Umbilical cord (tissue), 2 donors: ENCODE measurements around the gene PAWR. TPM values are rescaled to one million over a fixed set of nuclear protein-coding genes. Genes with fewer than 3 reads are reported as not detected.
"Not testable (repeated sequence)": the region's sequence is repeated elsewhere in the genome, so short reads cannot be mapped to it uniquely, and the experiment has no call there.

Source experiments
- DNase-seq: peaks from one replicate; pipeline ENCODE4 v3.0.0-alpha.2; 2015; ENCODE audit warnings: low spot score
- total RNA-seq: library from RNA; depleted of rRNA; stranded (reverse); fragments of >200 nt; gene quantifications from one replicate; pipeline ENCODE4 v1.2.3, GENCODE V29; 2014; ENCODE audit warnings: low replicate concordance; ENCODE audit not compliant: insufficient read depth

Gene PAWR
- total RNA-seq, 1 donor from 2014 or later, result 81.9 TPM

DNA sequence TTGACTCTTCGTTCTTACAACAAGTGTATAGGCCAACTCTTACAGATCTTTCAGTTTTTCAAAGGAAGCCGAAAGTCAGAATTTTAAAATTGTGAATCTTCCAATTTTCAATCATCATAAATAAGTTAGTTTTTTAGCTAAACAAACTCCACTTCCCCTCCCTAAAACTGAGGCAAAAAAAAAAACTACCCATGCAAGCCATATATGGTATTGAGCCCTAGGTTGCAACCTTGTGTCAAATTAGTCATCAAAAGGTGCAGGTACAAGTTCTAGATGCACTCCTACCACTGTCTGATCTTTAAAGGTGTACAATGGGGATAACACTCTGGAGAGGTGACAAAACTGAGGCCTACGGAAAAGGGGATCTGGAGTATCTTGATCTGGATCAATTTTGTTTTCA, 97.9 kb downstream of the PAWR start:
- no peak for DNase-seq

- no peak for DNase-seq
Measured at GRCh38 chr12:79591988-79592387, 98.8 kb downstream of the PAWR start.

DNA sequence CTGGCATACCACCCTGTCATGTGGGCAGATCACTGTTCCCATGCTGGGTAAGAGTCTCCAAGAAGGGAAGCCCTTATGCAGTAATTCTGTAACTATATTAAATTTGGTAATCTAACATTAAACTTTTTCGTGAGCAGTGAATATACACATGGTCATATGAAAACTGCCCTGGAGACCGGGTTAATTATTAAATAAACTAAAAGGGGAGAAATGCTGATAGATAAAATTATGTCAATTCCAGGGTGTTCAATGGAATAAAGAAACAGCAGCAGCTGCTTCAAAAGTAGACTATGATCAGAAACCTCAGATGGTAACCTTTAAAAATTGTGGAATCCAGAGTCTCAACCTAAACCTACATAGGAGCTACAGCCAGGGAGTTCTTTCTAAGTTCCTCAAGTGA, 100.0 kb downstream of the PAWR start:
- no peak for DNase-seq

DNA sequence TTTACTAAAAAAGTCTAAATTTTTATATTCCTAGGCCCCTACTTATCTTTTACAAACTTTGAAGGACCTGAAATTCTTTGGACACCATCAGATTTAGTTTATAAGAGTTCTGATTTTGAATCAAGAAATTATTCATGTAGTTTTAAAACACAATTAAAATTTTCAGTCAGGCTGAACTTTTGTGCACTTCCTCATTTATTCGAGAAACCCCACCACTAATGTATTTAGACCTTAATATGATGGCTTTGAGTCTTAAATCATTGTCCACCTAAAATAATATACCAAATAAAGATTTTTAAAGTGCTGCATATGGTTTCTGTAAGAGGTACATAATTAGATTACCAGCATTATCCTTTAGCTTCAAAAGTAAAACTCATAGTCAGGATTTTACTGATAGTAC, 103.4 kb downstream of the PAWR start:
- no peak for DNase-seq

DNA sequence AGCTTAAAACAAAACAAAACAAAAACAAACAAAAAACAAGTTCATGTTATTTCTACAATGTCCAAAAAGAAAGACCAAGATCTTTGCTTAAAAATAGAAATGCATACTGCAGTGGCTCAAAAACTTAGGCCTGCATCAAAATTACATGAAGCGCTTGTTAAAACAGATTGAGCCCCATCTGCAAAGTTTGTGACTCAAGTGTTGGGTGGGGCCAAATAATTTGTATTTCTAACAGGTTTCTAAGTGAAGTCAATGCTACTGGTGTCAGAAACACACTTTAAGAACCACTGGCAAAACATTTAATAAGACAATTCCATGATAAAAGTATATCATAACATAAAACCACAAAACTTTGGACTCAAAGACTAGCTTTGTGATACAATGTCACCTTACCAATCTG, 105.6 kb downstream of the PAWR start:
- DNase-seq, result no peak

DNA sequence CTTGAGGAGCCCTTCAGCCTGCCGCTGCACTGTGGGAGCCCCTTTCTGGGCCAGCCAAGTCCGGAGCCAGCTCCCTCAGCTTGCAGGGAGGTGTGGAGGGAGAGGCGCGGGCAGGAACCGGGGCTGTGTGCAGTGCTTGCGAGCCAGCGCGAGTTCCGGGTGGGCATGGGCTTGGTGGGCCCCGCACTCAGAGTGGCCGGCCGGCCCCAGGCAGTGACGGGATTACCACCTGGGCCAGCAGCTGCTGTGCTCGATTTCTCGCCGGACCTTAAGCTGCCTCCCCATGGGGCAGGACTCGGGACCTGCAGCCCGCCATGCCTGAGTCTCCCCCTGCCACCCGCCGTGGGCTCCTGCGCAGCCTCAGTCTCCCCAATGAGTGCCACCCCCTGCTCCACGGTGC, 116.9 kb downstream of the PAWR start:
- DNase-seq, result no peak

- no peak for DNase-seq
Measured at GRCh38 chr12:79569679-79570078, 121.1 kb downstream of the PAWR start.

GRCh38 chr12:79567175-79567563, 123.6 kb downstream of the PAWR start:
- DNase-seq, result no peak

GRCh38 chr12:79566452-79567174, 124.2 kb downstream of the PAWR start:
- no peak for DNase-seq

GRCh38 chr12:79564727-79565350, 125.9 kb downstream of the PAWR start:
- not testable (repeated sequence) for DNase-seq

GRCh38 chr12:79563021-79563740, 127.6 kb downstream of the PAWR start:
- DNase-seq, result no peak

GRCh38 chr12:79561401-79562132, 129.2 kb downstream of the PAWR start:
- DNase-seq, result no peak

GRCh38 chr12:79560225-79560889, 130.4 kb downstream of the PAWR start:
- peak; percentile 29 for DNase-seq

DNA sequence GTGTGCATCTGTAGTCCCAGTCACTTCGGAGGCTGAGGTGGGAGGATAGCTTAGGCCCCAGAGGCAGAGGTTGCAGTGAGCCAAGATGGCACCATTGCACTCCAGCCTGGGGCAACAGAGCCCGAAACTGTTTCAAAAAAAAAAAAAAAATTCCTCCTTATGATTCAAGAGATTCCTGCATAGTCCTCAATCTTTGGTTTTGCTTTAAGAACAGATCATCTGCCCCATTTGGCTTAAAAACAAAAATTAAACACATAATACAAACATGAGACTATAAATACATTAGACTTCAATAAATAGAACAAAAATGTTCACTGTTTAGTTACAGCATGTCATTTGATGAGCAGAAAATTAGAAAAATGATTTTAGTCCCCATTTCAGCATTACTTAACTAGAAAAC, 131.2 kb downstream of the PAWR start:
- no peak for DNase-seq

DNA sequence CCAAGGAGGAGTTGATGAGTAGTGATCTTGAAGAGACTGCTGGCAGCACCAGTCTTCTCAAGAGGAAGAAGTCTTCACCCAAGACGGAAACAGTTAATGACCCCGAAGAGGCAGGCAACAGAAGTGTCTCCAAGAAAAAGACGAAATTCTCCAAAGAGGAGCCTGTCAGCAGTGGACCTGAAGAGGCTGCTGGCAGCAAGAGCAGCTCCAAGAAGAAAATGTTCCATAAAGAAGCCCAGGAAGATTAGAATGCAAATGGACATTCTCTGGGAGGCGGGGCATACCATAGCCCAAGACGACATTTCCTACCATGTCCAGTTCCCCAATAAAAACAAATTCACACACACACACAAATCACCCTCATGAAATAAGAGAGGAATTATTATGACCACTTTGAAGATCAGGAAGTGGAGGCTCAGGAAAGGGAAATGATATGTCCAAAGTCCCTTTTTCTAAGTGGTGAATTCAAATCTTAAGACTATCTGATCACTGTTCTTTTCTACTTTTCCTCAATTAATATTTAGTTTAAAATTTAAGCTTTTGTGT, 131.8 kb downstream of the PAWR start:
- DNase-seq, result no peak

- no peak for DNase-seq
Measured at GRCh38 chr12:79557690-79558315, 133.0 kb downstream of the PAWR start.

DNA sequence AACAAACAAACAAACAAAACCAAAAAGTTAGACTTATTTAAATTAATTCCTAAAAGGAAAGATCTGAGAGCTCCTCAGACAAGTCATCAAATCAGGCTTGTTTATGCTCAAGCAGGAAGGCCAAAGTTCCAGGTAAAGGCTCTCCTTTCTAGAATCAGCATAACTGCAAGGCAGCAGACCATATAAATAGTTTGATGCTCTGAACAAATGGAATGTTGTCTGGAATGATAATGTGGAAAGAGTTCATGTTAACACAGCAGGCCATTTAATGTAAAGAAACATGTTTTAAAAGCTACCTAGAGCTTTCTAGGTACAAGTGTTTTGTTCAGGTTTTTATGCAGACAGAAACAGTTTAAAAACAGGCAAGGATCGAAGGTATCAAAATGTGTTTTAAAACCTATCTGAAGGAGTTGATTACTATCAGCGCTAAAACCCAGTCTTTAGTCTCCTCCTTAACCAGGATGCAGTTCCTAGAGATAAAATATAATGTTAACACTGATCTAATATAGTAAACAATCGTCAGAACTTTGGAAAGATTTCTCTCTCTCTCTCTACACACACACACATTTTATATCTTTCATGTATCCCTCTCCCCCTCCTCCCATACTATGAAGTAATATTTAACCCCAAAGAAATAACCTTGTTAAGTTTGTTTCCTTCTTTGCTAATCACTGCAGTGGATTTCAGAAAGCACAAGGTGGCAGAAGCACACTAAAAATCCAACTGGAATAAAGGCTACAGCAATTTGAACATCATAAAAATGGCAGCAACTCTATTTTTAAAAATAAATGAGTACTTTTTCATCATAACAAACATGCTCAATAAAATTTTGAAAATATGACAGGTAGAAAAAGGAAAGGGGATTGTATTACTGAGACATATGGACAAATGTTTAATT, 135.5 kb downstream of the PAWR start:
- DNase-seq, result peak; percentile 79

DNA sequence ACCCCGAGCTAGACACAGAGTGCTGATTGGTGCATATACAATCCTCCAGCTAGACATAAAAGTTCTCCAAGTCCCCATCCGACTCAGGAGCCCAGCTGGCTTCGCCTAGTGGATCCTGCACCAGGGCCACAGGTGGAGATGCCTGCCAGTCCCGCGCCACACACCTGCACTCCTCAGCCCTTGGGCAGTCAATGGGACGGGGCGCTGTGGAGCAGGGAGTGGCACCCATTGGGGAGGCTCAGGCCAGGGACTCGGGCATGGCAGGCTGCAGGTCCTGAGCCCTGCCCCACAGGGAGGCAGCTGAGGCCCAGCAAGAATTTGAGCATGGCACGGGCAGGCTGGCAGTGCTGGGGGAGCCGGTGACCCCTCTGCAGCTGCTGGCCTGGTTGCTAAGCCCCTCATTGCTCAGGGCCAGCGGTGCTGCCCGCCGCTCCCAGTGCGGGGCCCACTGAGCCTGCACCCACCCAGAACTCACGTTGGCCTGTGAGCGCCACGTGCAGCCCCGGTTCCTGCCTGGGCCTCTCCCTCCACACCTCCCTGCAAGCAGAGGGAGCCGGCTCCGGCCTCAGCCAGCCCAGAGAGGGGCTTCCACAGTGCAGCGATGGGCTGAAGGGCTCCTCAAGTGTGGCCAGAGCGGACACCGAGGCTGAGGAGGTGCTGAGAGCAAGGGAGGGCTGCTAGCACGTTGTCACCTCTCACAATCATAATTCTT, 136.7 kb downstream of the PAWR start:
- no peak for DNase-seq

GRCh38 chr12:79552192-79552591, 138.6 kb downstream of the PAWR start:
- DNase-seq, result no peak
